GM18858 (cell line): ENCODE measurements around the gene MCTP2.

Source experiments
- ATAC-seq: cut with Tn5 transposase; IDR thresholded peaks from one replicate; pipeline ENCODE4 v1.9.1; 2021; ENCODE audit not compliant: unreplicated experiment

Gene MCTP2

DNA sequence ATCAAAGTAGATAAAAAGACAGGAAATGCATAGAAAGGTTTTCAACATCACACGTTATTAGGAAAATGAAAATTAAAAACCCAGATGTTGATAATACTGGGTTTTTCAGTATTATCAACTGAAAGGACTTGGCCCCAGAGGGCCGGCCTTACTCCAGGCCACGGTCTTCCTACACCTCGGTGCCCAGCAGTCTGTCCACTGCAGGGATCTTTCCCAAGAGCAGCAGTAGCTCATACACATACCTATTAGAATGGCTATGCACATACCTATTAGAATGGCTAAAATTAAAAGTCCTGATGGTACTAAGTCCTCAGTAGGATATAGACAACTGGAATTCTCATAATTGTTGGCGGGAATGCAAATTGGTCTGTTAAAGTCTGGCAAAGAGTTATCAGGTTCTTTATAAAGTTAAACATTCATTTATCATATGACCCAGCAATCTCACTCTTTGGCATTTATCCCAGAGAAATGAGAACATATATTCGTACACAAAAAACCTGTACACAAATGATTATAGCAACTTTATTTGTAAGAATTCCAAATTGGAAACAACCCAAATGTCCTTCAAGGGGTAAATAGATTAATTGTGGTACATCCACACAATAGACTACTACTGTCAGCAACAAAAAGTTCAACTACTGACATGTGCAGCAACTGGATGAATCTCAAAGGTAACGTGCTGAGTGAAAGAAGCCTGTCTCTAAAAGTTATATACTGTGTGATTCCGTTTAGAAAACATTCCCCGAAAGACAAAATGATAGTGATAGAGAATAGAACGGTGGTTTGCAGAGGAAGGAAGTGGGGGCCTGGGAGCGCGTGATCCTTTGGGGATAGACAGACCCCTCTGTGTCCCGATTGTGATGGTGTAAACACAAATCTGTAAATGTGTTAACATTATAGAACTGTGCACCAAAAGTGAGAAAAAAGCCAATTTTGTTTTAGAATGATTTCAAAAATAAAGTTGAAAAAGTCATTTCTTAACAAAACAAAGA, 62.3 kb downstream of the MCTP2 start:
- no peak for ATAC-seq

DNA sequence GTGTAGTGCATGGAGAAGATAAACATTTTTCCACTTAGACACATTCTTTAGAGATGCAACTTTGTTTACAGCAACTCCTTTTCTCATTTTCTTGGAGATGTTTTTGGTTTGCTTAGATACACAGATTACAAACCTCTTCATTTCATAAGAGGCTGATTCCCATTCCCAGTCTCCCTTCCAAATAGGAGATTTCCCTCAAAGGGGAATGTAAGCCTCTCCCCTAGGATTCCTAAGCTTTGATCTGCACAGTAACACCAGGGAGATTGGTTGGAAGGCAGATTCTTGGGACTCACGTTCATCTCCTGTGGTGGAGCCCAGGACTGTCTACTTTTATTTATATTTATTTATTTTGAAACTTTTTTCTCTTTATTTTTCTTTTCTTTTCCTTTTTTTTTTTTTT, 63.2 kb downstream of the MCTP2 start:
- no peak for ATAC-seq

DNA sequence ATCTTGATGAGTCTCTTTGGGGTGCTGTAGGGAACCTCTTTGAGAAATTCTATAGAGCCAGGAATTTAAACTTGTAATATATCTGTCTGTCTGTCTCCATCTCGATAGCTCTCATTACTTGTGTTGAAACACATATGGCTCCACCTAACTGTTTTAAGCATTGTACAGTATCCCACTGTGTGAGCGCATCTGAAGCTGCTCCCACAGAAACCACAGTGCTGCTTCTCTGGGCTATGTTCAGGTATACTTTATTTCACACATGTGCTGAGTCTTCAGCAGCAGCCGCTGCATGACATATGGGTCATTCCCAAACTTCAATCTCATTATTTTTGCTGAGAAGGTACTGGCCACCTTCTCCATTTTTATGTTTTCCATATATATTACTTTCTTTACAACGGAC, 63.9 kb downstream of the MCTP2 start:
- no peak for ATAC-seq

DNA sequence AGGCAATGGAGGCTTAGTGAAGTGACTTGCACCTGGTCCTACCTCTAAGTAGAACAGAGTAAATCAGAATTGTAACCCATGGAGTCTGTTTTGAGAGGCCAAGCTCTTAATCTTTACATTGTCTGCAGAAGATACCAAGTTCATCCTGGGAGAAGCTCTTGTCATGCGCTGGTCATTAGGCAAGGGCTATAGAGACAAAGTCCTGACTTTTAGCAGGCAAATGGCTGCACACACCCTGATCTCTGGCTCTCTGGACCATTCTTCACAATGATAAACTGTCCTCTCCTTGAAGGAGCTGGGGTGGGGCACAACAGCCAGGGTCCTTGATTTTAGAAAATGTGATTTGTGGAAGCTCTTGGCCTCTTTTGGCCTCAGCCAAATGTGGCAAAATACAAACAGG, 65.4 kb downstream of the MCTP2 start:
- ATAC-seq: no peak

DNA sequence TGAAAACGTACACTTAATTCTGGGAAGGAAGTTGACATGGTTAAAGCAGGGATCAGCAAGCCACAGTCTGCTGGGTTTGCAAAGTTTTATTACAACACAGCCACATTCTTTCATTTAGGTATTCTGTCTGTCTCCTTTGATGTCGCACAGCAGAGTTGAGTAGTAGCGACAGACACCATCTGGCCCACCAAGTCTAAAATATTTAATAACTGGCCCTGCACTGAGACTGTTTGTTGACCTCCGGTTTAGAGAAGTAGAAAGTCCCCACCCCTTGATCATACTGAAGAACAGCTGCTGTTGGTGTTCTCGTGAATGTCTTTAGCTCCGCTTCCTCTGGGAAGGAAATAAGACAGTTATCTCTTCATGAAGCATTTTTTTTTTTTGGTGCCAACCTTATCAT, 66.2 kb downstream of the MCTP2 start:
- ATAC-seq: peak; percentile 67

DNA sequence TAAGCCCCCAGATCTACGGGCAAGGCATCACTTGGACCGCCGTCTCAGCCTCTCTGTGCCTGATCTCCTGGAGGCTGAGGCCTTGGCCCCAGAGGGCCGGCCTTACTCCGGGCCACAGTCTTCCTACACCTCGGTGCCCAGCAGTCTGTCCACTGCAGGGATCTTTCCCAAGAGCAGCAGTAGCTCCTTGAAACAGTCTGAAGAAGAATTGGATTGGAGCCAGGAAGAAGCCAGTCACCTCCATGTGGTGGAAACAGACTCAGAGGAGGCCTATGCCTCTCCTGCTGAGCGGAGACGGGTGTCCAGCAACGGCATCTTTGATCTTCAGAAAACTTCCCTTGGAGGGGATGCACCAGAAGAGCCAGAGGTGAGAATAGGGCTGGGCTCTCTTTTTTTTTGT, 67.0 kb downstream of the MCTP2 start:
- ATAC-seq: no peak

DNA sequence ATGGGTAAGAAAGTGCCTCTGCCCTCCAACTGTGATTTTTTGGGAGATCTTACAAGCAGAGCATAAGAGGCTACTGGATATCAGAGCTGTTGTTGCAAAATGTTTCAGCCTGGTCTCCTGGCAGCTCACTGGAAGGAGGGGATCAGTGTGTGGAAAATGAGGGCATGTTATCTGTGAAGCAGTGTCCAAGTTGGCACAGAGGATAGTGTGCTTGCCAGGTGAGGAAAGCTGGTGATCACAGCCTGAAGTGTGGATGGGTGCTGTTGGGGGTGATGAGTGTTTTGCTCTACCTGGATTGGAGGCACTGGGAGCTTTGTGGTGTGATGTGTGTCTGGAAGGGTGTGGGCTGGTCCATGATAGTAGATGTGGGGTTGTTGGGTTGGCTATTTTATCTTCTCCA, 69.3 kb downstream of the MCTP2 start:
- no peak for ATAC-seq

DNA sequence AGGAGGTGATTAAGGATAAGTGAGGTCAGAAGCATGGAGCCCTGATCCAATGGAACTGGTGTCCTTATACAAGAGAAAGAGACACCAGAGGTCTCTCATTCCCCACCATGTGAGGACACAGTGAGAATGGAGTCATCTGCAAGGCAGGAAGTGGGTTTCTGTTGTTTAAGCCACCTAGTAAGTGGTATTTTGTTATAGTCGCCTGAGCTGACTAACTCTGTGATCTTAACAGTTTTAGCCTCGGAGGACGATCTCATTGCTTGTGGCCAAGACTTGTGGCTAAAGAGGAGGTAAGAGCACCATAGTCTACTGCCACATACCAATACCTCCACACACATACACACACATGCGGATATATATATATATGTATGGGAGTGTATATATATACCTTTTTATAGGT, 73.8 kb downstream of the MCTP2 start:
- peak; percentile 32 for ATAC-seq

DNA sequence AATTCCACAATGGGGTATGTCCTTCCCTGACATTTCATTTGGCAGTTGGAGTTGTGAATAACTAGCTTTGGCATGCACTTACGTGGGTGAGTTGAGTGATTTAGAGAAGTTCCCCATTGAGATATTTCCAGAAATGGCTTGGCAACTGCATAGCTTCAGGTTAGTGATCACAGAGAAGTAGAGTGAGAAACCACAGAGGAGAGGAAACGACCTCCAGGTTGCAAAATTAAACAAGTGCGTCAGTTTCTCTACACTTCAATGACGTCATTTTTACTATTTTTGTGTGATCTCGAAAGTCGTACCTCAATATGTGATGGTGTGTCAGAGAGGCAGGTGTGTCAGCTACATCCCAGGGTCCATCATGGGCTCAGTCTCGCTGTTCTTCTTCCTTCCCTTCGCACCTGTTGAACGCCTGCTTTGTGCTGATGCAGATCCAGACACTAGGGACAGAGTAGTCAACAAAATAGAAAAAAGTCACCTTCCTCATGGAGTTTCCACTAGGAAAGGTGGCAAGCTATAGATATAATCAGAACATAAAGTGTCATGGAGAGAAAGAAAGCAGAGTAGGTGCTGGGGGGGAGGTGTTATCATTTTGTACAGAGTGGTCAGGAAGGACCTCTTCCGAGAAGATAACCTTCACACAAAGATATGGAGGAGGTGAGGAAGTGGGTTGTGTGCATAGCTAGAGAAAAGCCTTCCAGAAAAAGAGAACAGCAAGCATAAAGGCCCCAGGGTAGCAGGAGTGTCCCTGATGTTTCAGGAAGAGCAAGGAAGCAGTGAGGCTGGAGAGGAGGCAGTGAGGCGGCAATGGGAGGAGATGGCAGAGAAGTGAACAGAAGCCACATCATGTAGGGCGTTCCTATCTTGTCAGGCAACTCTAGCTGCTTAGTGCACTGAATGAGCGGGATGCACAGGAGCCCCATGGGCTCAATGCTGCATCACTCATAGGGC, 75.6 kb downstream of the MCTP2 start:
- peak; percentile 91 for ATAC-seq

DNA sequence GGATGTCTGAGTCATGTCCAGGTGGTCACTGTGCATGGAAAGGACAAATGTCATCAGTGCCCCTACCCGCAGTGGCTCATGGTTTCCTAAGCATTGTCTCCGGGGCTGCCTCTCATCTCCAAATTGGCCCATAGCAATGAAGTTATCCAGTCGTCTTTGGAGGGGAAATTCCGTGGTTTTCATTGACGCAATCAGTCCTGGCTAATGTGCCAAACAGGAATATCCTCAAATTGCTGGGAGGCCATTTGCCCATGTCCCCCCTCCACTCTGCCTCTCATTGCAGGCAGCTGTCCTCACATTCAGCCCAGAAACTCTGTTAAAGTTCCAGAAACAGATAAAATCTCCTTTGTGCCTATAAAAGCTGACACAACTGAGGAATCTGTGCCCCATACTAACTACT, 81.6 kb downstream of the MCTP2 start:
- ATAC-seq: no peak

DNA sequence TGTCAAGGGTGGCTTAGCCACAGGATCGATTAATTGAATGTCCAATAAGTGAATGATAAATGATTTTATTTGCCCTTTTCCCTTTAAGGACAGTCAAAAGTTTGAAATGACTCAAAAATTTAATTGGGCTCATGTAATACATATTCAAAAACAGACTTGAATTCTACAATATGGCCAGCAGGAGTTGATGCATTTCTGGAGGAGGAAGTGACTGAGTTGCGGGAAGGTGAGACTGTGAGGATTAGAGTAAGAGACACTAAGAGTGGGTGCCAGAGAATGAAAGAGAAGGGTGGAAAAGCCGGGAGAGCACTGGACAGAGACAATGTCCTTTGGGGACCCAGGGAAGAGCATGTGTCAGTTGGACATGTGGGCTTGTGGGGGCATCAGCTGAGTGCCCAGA, 83.3 kb downstream of the MCTP2 start:
- ATAC-seq: no peak

DNA sequence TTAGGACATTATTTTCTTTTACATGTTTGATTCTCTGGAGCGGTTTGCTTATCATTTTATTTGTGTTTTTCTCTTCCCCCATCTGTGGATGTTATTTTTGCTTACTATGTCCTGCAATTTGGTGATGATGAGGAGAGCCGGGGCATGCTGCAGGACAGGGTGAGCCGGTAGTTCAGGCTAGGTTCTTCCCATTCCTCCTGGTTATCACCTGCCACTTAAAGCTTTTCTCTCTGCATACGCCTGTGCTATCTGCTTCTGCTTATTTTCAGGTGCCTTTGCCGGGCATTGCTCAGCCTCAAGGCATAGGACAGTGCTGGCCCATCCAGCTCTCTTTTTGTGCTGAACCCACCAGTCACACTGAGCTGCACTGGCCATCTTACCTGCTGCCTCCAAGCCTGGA, 85.8 kb downstream of the MCTP2 start:
- ATAC-seq: no peak

DNA sequence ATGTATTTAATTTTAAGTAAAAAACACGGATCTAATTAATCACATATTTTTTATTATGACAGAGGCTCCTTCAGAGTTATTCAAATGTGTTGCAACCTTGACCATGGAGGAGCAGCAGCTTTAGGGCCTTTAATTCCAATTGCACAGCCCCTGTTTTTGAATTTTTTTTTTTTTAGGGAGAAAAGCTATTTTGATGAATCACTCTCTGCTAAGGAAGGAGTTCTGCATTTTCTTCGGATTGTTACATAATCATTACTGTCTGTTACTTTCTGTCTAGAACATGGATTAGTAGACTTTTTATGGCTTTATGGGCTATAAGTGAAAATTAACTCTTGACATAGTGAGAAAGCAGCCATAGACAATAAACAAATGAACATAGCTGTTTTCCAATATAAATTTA, 90.8 kb downstream of the MCTP2 start:
- ATAC-seq: no peak

DNA sequence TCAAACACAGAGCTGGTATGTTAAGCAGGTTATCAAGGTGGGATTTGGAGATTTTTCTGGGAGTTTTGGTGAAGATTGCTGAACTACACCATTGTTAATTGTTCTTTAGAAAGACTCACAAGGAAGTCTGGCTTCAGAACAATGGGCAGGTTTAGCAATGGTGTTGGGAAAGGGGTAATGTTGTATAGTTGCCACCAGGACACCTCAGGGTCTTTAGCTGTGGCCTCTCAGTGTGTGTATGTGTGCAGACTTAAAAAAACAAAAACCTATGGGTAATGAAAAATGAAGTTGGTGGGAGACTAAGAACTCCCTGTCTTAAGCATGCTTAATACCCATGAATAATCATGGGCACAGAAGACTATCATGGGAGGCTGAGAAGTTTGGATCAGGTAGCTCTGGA, 91.7 kb downstream of the MCTP2 start:
- ATAC-seq: no peak

DNA sequence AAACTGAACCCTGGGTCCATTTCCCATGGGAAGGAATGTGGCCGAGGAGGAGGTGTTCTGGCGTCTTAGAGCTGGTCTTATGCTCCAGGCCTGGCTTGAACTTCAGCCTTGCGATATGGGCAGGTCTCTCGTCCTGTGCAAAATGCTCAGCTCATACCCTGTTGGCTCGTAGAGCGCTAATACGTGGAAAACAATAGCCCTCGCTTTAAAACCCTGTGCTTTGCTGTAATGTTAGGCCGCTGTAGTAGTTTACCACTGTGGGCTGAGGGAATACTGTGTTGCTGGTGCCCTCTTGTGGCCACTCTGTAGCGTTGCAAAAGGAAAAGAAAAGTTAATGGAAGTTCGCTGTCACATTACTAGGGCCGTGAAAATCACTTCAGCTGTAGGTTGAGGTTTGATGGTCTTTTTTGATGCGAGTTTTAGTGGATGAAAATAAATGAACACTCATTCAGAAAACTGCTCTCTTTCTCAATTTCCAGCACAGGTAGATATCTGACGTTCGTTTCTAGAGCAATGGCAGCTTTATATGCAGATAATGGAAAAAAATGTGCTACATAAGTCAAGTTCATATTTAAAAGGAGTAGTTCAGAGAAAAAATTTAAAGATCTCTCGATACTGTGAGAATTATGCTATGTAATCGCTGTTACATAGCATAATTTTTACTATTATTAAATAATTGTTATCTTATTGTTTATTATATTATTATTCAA, 92.9 kb downstream of the MCTP2 start:
- peak; percentile 86 for ATAC-seq

DNA sequence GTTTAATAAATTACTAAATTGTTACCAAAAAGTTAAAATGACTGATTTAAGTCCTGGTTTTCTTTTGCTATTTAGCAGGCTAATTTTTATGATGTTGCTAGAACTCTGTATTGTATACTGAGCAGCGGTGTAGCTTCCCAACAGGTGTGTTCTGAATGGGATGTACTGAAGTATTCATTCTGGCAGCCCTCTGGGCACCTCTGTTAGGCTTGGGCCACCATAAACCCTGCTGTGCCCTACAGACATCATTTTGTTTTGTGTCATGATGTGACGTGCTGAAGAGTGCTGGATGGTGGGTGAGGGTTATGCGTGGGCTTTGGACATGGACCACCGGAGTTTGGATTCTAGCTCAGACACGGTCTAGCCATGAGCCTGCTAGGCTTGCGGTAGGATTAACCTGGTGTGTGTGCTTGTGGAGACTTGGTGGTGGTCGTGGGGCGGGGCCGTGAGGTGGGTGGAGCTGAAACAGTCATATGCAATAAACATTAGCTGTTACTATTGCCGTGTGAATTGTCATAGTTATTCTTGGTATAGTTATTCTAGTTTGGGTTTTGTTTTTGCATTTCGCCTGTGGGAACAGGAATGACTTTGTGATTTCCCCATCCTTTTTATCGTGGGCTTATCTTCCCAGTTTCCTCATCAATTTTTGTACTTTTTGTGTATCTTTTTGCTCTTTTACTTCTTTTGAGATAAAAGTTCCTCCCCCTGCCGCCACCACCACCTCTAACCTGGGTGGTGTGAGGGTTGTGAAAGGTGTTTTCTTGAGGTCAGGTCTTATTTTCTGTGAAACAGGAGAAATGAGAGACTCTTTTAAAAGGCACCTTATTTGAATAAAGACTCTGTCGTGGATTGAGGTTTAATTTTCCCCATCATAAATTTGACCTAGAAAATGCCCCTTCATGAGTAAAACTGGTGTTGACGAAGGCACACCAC, 93.7 kb downstream of the MCTP2 start:
- ATAC-seq: no peak

DNA sequence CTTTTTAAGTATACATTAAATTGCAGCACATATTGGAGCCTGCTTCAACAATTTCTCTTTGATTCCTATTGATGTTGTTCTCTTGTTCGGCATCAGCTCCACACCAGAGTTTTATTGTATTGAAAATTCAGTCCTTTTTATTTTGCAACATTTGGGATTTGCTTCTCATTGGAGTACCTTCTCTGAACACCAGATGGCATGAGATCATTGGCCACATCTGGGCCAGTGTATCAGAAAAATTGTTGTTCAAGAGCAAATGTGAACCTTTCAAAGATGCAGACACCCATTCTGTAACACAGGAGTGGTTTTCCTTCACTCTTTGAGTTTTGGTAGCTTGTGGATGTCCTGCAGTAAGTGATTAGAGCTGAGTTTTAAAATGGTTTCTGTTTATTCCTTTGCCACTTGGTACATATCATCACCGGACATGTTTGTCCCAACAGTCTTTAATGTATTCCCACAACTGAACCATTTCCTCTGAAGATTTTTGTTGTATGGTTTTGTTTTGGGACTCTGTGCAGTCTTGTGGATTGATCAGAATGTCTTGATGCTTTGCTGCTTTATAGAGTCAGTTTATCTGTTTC, 96.1 kb downstream of the MCTP2 start:
- ATAC-seq: no peak

DNA sequence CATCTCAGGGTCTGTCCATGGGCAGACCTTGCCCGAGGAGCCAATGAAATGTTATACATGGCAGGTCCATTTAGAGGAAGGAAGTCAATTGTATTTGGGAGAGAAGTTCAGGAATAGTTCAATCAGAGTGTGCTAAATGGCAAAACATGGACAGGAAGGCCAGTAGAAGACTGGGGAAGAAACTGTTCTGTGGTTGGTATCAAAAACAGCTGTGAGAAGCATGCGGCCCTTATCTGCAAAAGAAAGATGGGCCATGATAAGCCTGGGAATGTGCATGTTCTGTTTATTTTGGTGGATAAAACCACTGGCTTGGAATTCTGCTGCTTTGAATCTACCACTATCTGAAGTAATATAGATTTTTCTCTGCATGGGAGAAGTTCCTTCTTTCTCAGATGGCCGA, 100.4 kb downstream of the MCTP2 start:
- no peak for ATAC-seq

DNA sequence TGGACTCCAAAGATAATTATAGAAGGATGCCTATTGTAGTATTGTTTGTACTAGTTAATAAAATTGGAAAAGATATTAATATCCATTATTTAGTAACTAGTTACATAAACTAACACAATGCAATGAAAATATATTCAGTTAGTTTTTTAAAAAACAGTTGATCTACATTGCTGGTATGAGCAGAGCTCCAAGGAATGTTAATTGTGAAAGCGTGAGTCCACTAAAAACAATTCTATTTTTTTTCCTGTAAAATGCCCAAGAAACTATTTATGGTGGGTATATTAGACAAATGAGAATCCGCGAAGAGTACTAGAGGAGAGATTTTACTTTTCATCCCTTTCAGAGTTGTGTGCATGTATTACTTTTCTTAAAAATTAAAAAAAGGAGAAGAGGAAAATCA, 104.3 kb downstream of the MCTP2 start:
- no peak for ATAC-seq
